Suprapubic skin (tissue), 4 donors: ENCODE data around the gene ANP32B. TPM values are rescaled to one million over a fixed set of nuclear protein-coding genes. Genes with fewer than 3 reads are reported as not detected.
"Not testable (repeated sequence)": the region's sequence is repeated elsewhere in the genome, so short reads cannot be mapped to it uniquely, and the experiment has no call there.

Experiments used
- DNase-seq, 2 donors: peaks; one replicate each; pipeline ENCODE4 v3.0.0-alpha.2; 2019; ENCODE audit warnings: low spot score in 2 of 2
- H3K27ac ChIP-seq: fragments of 200-600 bp; sonication (generic); one replicate; pipeline ENCODE4 v1.5.1; 2019
- H3K27me3 ChIP-seq: fragments of 200-600 bp; sonication (generic); one replicate; pipeline ENCODE4 v1.5.1; 2019
- H3K36me3 ChIP-seq: fragments of 200-600 bp; sonication (generic); one replicate; pipeline ENCODE4 v1.5.1; 2019
- H3K4me1 ChIP-seq: fragments of 200-600 bp; sonication (generic); one replicate; pipeline ENCODE4 v1.5.1; 2019
- H3K4me3 ChIP-seq: fragments of 200-600 bp; sonication (generic); one replicate; pipeline ENCODE4 v1.5.1; 2019; ENCODE audit warnings: mild to moderate bottlenecking
- H3K9me3 ChIP-seq: fragments of 200-600 bp; sonication (generic); one replicate; pipeline ENCODE4 v1.5.1; 2019
- EP300 ChIP-seq: sonication (generic); formaldehyde crosslinking; IDR thresholded peaks from one replicate; pipeline ENCODE4 v1.6.1; 2017; ENCODE audit warnings: antibody characterized with exemption
- POLR2A ChIP-seq, 2 donors: fragments of 450-650 bp; IDR thresholded peaks; one replicate each; pipeline ENCODE4 v1.6.1; 2017; ENCODE audit warnings: antibody characterized with exemption in 2 of 2, mild to moderate bottlenecking in 2 of 2, moderate library complexity in 2 of 2
- POLR2AphosphoS5 ChIP-seq, 3 donors: sonication (generic); formaldehyde crosslinking; IDR thresholded peaks; one replicate each; pipeline ENCODE4 v1.6.1; 2017; ENCODE audit warnings: antibody characterized with exemption in 3 of 3
- WGBS: methylation state at CpG from one replicate; pipeline ENCODE4 v1.1.5; 2018; 5-methylcytosine and 5-hydroxymethylcytosine counted together
- total RNA-seq, 4 donors: library from RNA; depleted of rRNA; stranded (reverse); fragments of >200 nt; gene quantifications; one replicate each; pipeline ENCODE4 v1.1.0, GENCODE V29; 2016
- TF ChIP-seq, protein P1 (sequence below), 2 donors: fragments of 200-600 bp in 1 of 2; fragments of 450-650 bp in 1 of 2; sonication (generic) in 1 of 2; IDR thresholded peaks; one replicate each; pipeline ENCODE4 v1.5.1; 2016 to 2019; ENCODE audit warnings: antibody characterized with exemption in 2 of 2, mild to moderate bottlenecking in 1 of 2, moderate library complexity in 1 of 2

Gene ANP32B
- total RNA-seq, 4 donors from 2014 or later = 34.8 to 71.6 (median 59.1) TPM

DNA sequence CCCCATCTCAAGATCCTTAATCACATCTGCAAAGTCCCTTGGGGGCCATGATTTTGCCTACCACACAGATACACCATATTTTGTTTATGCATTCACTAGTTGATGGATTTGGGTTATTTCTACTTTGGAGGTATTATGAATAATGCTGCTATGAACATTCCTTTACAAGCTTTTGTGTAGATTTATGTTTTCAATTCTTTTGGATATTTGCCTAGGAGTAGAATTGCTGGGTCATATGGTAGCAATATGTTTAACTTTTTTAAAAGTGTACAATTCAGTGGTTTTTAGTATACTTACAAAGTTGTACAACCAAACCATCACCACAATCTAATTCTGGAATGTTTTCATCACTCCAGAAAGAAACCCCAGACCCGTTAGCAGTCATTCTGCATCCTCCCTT lies 7.8 kb upstream of the ANP32B start:
- Histone ChIP-seq H3K27ac (no peak overlapping the region), H3K27me3 (peaks cover 5% of the 10 kb centered on the region), H3K36me3 (no peaks in the 10 kb centered on the region), H3K9me3 (no peaks in the 10 kb centered on the region), H3K4me1 (peaks cover 6% of the 10 kb centered on the region), H3K4me3 (no peak overlapping the region)
- TF ChIP-seq, protein P1, sequence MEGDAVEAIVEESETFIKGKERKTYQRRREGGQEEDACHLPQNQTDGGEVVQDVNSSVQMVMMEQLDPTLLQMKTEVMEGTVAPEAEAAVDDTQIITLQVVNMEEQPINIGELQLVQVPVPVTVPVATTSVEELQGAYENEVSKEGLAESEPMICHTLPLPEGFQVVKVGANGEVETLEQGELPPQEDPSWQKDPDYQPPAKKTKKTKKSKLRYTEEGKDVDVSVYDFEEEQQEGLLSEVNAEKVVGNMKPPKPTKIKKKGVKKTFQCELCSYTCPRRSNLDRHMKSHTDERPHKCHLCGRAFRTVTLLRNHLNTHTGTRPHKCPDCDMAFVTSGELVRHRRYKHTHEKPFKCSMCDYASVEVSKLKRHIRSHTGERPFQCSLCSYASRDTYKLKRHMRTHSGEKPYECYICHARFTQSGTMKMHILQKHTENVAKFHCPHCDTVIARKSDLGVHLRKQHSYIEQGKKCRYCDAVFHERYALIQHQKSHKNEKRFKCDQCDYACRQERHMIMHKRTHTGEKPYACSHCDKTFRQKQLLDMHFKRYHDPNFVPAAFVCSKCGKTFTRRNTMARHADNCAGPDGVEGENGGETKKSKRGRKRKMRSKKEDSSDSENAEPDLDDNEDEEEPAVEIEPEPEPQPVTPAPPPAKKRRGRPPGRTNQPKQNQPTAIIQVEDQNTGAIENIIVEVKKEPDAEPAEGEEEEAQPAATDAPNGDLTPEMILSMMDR (IDR thresholded peaks at IDR 0.05) = no peak
- TF ChIP-seq EP300 (no peak), POLR2A (IDR thresholded peaks at IDR 0.05) (no peak), POLR2AphosphoS5 (IDR thresholded peaks at IDR 0.05) (no peak)
- DNase-seq = no peak
- 54% methylated on average over 1 of the region's 1 CpG for WGBS

DNA sequence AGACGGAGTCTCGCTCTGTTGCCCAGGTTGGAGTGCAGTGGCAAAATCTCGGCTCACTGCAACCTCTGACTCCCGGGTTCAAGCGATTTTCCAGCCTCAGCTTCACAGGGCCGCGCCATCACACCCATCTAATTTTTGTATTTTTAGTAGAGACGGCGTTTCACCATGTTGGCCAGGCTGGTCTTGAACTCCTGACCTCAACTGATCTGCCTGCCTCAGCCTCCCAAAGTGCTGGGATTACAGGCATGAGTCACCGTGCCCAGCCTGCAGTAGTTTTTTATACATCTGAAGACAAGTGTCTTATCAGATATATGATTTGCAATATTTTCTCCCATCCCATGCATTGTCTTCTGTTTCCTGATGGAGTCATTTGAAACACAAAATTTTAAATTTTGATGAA lies 6.5 kb upstream of the ANP32B start:
- not testable (repeated sequence) for DNase-seq, H3K27ac ChIP-seq

GRCh38 chr9:97978371-97979130 lies 4.6 kb upstream of the ANP32B start:
- TF ChIP-seq, protein P1 (IDR thresholded peaks at IDR 0.05) = no peak
- TF ChIP-seq POLR2A (IDR thresholded peaks at IDR 0.05) = no peak
- no peak for TF ChIP-seq EP300
- no peak for TF ChIP-seq POLR2AphosphoS5 (IDR thresholded peaks at IDR 0.05)
- WGBS = 81% methylated on average over 3 of the region's 3 CpGs
- H3K27me3 ChIP-seq = no peaks in the 10 kb centered on the region
- H3K36me3 ChIP-seq = no peaks in the 10 kb centered on the region
- H3K9me3 ChIP-seq = no peaks in the 10 kb centered on the region
- DNase-seq = no peak
- H3K4me3 ChIP-seq = no peak overlapping the region
- H3K27ac ChIP-seq = no peak overlapping the region
- H3K4me1 ChIP-seq = peaks cover 31% of the 10 kb centered on the region

More for the DNA sequence above, 6.5 kb upstream of the ANP32B start:
- H3K4me1 ChIP-seq = peaks cover 18% of the 10 kb centered on the region
- not testable (repeated sequence) for H3K27me3 ChIP-seq, H3K36me3 ChIP-seq, H3K4me3 ChIP-seq, H3K9me3 ChIP-seq
- 90% methylated on average over 10 of the region's 10 CpGs for WGBS

GRCh38 chr9:97979788-97980478 lies 3.2 kb upstream of the ANP32B start:
- no peaks in the 10 kb centered on the region for H3K27me3 ChIP-seq
- no peak overlapping the region for H3K4me3 ChIP-seq
- no peaks in the 10 kb centered on the region for H3K9me3 ChIP-seq
- DNase-seq = no peak
- 48% methylated on average over 7 of the region's 7 CpGs for WGBS
- TF ChIP-seq, protein P1 (IDR thresholded peaks at IDR 0.05) = no peak
- TF ChIP-seq EP300 (no peak), POLR2A (IDR thresholded peaks at IDR 0.05) (no peak), POLR2AphosphoS5 (IDR thresholded peaks at IDR 0.05) (no peak)
- peak overlapping the region; percentile 99 for H3K27ac ChIP-seq
- H3K36me3 ChIP-seq = no peaks in the 10 kb centered on the region
- peaks cover 34% of the 10 kb centered on the region for H3K4me1 ChIP-seq

DNA sequence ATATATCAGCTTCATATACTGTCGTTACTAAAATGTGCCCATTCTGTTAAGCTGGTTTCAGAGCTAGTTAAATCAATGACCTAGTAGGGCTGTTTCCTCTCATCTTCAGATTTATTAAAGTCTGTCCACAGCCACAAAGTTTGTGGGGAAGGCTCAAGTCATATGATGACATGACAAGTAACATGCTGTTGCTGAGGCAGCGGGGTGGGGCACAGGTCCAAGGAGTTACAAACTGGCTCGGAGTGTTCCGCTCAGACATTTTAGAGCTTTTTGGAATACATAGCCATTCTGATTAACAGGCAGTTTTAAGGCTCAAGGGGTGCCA lies 2.7 kb upstream of the ANP32B start:
- Histone ChIP-seq H3K9me3 (no peaks in the 10 kb centered on the region), H3K4me1 (peaks cover 39% of the 10 kb centered on the region), H3K36me3 (no peaks in the 10 kb centered on the region), H3K27me3 (no peaks in the 10 kb centered on the region), H3K4me3 (no peak overlapping the region), H3K27ac (peak overlapping the region; percentile 99)
- 20% methylated on average over 4 of the region's 4 CpGs for WGBS
- peak; percentile 88 to 89 for DNase-seq
- TF ChIP-seq POLR2A (IDR thresholded peaks at IDR 0.05) (no peak), POLR2AphosphoS5 (IDR thresholded peaks at IDR 0.05) (no peak), EP300 (no peak)
- TF ChIP-seq, protein P1 (IDR thresholded peaks at IDR 0.05) = no peak
